Activated CD8-positive, alpha-beta memory T cell treated with anti-CD3 and anti-CD28 coated beads, Interleukin-2, amount 10 ng/mL, durations not matched to agents 7 days and 5 days (primary cell): ENCODE measurements around the gene MEIS3. TPM values are rescaled to one million over a fixed set of nuclear protein-coding genes. Genes with fewer than 3 reads are reported as not detected.
A peak's percentile ranks its signal among the peaks of the same experiment; 100 is the strongest.
"Not testable (repeated sequence)": the region's sequence is repeated elsewhere in the genome, so short reads cannot be mapped to it uniquely, and the experiment has no call there.

Experiments
- ATAC-seq: fragments of 150-1000 bp; cut with Tn5 transposase; one replicate; pipeline ENCODE4 v1.10.0; 2021; ENCODE audit warnings: moderate library complexity
- CTCF ChIA-PET: fragments of 350-600 bp; sonication (Branson Sonifier 250); formaldehyde crosslinking; loops from one replicate; lab custom pipeline; 2021; ENCODE audit warnings: antibody characterized with exemption; lab: Charles Lee
- DNase-seq: peaks from one replicate; pipeline ENCODE4 v3.0.0-alpha.2; 2020
- H3K27ac Mint-ChIP-seq: one replicate; pipeline ENCODE4 v1.8.0; 2021; ENCODE audit warnings: mild to moderate bottlenecking, mixed read lengths
- H3K27me3 Mint-ChIP-seq: one replicate; pipeline ENCODE4 v1.8.0; 2021; ENCODE audit warnings: mixed read lengths
- H3K36me3 Mint-ChIP-seq: one replicate; pipeline ENCODE4 v1.8.0; 2021; ENCODE audit warnings: mild to moderate bottlenecking, mixed read lengths
- H3K4me1 Mint-ChIP-seq: one replicate; pipeline ENCODE4 v1.8.0; 2021; ENCODE audit warnings: mixed read lengths
- H3K4me3 Mint-ChIP-seq: one replicate; pipeline ENCODE4 v1.8.0; 2021; ENCODE audit warnings: mild to moderate bottlenecking, moderate library complexity, mixed read lengths
- H3K9me3 Mint-ChIP-seq: one replicate; pipeline ENCODE4 v1.8.0; 2022; ENCODE audit warnings: low read depth, mixed read lengths
- total RNA-seq, 2 experiments: library from RNA; stranded (reverse); gene quantifications; one replicate each; pipeline ENCODE4 v1.2.3, GENCODE V29; 2021

MEIS3 gene
- total RNA-seq, 2 experiments from 2014 or later: not detected

DNA sequence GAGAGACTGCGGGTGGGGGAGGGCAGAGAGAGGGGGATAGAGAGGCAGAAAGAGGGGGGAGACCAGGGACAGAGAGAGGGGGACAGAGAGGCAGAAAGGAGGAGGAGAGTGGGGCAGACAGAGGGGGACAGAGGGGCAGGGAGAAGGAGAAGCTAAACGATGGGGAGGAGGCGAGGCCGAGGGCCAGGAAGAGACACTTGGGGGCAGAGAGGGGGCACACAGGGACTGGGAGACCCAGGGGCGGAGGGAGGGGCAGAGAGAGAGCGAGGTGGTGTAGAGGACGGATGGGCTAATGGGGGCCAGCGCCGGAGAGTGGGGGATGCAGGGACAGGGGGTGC is 666 bp downstream of the MEIS3 start:
- Mint-ChIP-seq H3K27me3 (peaks cover 78% of the 10 kb centered on the region), H3K4me1 (peaks cover 6% of the 10 kb centered on the region), H3K4me3 (no peak overlapping the region), H3K9me3 (no peaks in the 10 kb centered on the region), H3K27ac (no peak overlapping the region), H3K36me3 (peaks cover 1% of the 10 kb centered on the region)
- no peak for ATAC-seq
- no peak for DNase-seq
- CTCF ChIA-PET: interaction anchor here (1.0 kb wide), 1 partner anchor 65 kb away, joined by 4 read pairs; the partner anchor contains the start of gene KPTN

DNA sequence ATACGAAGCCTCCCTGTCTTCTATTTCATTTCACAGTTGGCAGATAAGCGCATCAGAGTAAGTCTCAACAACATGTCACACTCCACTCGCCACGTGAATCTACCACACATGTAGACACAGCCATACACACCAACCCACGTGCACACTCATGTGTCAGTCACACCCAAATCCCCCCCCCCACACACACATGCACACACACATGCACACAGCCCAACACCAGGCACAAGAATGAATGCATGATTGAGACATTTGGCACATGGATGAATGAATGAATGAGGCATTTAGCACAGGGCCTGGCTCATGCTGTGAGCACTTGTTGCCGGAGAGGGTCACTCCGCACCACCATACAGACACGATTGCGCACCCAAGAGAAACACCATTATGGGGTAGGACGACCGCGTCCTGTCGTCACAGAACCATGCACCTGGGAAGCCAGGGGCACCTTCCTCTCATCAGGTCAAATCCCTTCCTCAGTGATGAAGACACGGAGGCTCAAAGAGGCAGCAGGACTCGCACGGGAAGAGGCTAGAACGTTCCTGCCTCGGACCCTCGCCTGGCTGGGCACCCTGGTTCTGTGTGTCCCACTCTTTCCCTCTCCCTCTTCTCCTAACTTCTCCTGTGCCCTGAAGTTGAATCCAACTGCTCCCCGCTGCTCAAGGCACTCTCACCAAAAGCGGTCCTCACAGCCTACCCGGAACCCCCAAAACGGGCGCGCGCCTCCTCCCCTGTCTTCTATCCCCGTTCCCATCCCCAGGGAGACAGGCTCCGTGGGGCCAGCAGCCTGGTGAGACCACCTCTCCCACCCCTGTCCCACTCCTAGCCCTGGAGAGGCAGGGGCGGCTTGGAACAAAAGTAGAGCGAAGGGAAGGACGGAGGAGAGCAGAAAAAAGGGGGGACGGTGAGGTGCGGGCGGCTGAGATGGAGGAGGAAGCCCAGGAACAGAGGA is 1.3 kb downstream of the MEIS3 start:
- peaks cover 1% of the 10 kb centered on the region for H3K36me3 Mint-ChIP-seq
- H3K27me3 Mint-ChIP-seq: peaks cover 72% of the 10 kb centered on the region
- ATAC-seq (no peak), DNase-seq (no peak)
- H3K4me3 Mint-ChIP-seq: no peak overlapping the region
- H3K4me1 Mint-ChIP-seq: peaks cover 6% of the 10 kb centered on the region
- no peak overlapping the region for H3K27ac Mint-ChIP-seq
- CTCF ChIA-PET: interaction anchor here (1.1 kb wide), 2 partner anchors 10 to 69 kb away, joined by 3 read pairs; partner anchors contain the start of gene DHX34
- no peaks in the 10 kb centered on the region for H3K9me3 Mint-ChIP-seq

DNA sequence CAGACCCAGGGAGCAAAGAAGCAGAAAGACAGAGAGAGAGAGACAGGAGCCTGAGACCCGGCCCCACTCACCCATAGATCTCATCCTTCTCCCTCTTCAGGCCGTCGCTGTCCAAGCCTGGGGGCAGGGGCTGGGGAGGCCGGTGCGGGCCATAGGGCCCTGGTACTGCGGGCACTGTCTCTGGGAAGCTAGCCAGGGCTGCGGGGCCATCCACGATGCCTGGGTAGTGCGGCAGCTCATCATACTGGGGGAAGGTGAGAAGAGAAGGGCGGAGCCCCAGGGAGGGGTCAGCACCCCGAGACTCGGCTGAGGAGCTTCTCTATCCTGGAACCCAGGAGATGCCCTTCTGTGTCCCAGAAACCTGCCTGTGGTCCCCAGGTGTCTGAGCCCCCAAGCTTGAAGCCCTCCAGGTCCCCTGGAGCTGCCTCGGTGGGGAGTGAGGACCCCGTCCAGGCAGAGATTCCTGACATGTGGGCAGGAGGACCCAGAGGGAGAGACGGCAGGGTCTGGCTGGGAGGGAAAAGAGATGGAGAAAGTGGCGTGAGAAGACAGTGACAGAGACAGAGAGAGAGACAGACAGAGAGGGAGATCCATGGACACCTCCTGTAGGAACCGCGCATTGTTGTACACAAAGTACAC is 2.1 kb downstream of the MEIS3 start:
- H3K4me1 Mint-ChIP-seq: peaks cover 5% of the 10 kb centered on the region
- no peak overlapping the region for H3K4me3 Mint-ChIP-seq
- no peak for DNase-seq
- H3K36me3 Mint-ChIP-seq: no peaks in the 10 kb centered on the region
- CTCF ChIA-PET: interaction anchor here (0.8 to 1.5 kb wide), 4 partner anchors 11 to 68 kb away, joined by 3 to 6 read pairs (median 3); partner anchors contain the start of gene DHX34
- H3K27me3 Mint-ChIP-seq: peaks cover 64% of the 10 kb centered on the region
- H3K9me3 Mint-ChIP-seq: no peaks in the 10 kb centered on the region
- ATAC-seq: no peak
- no peak overlapping the region for H3K27ac Mint-ChIP-seq

DNA sequence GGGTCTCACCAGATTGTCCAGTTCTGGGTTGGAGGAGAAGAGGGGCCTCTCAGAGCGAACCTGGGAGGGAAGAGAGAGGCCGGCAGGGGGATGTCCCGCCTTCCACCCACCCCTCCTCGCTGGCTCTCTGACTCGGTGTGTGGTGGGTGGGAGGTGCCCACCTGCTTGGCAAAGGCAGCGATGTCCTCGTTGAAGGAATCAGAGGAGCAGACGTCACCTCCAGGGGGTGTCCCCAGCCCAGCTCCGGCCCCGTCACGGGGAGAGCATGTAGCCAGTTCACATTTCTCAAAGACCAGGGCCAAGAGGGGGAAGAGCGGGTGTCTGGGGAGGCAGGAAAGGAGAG is 2.7 kb downstream of the MEIS3 start:
- Mint-ChIP-seq H3K27me3 (peaks cover 58% of the 10 kb centered on the region), H3K4me3 (no peak overlapping the region), H3K27ac (no peak overlapping the region), H3K9me3 (no peaks in the 10 kb centered on the region), H3K36me3 (no peaks in the 10 kb centered on the region), H3K4me1 (peaks cover 4% of the 10 kb centered on the region)
- DNase-seq (no peak), ATAC-seq (no peak)
- CTCF ChIA-PET: interaction anchor here (0.8 to 1.5 kb wide), 4 partner anchors 11 to 68 kb away, joined by 3 to 6 read pairs (median 3); partner anchors contain the start of gene DHX34

DNA sequence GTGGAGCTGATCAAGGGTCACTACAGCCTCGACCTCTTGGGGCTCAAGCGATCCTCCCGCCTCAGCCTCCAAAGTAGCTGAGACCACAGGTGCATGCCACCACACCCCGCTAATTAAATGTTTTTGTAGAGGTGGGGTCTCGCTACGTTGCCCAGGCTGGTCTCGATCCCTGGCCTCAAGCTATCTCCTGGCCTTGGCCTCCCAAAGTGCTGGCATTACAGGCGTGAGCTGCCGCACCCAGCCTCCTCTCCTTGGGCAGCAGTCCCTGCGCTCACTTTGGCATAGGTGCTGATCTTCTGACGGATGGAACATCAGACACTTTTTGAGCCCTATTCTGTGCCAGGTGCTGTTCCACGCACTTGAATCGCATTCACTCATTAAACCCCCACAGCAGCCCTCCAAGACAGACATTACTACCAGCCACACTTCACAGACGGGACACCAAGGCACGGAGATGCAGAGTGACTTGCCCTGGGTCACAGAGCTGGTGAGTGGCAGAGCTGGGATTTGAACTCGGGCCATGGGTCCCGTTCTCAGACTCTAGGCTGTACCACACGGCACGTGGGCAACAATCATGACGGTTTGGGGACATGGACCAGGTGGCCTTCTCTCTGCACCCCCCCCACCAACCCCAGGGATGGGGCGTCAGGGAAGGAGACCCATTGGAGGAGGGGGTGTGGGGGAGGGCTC is 3.2 kb downstream of the MEIS3 start:
- CTCF ChIA-PET: interaction anchor here (1.2 to 2.4 kb wide), 4 partner anchors 12 to 67 kb away, joined by 3 to 12 read pairs (median 6); partner anchors contain the start of gene DHX34
- Mint-ChIP-seq H3K36me3 (no peaks in the 10 kb centered on the region), H3K27ac (no peak overlapping the region), H3K4me1 (peaks cover 4% of the 10 kb centered on the region), H3K27me3 (peaks cover 53% of the 10 kb centered on the region), H3K9me3 (no peaks in the 10 kb centered on the region), H3K4me3 (no peak overlapping the region)
- no peak for ATAC-seq
- no peak for DNase-seq

DNA sequence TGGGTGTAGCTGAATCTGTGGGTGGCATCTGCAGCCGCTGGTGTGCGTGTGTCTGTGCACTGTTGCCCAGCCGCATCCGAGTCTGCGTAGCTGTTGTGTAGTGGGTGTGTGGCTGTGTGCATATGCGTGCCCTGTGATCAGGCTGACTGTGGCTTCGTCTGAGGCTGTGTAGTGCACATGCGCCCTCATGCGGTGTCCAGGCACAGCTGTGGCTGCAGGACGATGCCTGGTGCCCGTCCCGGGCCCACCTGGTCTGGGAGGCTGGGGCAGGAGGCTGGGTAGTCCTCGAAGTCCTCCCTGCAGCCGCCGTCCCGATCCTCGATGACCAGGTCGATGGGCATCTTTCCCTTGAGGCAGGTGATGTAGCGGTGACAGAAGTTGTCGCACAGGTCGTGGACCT is 4.9 kb downstream of the MEIS3 start:
- Mint-ChIP-seq H3K27me3 (peaks cover 42% of the 10 kb centered on the region), H3K9me3 (no peaks in the 10 kb centered on the region), H3K36me3 (no peaks in the 10 kb centered on the region), H3K4me1 (peaks cover 4% of the 10 kb centered on the region), H3K27ac (no peak overlapping the region), H3K4me3 (no peak overlapping the region)
- ATAC-seq (no peak), DNase-seq (no peak)
- CTCF ChIA-PET: interaction anchor here (2.2 to 2.4 kb wide), 2 partner anchors 23 to 65 kb away, joined by 7 to 12 read pairs; partner anchors contain the start of gene DHX34

DNA sequence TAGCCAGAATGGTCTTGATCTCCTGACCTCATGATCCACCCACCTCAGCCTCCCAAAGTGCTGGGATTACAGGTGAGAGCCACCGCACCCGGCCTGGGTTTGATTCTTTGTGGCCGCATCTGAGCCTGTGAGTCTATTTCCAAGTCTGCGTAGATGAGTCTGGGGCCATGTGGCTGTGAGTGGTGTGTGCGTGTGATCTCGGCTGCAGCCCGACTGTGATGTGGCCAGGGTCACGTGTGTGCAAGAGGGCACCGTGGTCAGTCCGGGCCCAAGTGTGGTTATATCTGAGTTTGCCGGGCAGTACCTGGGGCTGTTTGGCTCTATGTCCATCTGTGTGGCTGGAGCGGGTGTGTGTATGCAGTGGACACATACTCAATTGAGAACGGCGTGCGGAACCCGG is 5.4 kb downstream of the MEIS3 start:
- H3K27me3 Mint-ChIP-seq: peaks cover 45% of the 10 kb centered on the region
- CTCF ChIA-PET: interaction anchor here (2.2 to 2.4 kb wide), 2 partner anchors 22 to 65 kb away, joined by 7 to 12 read pairs; partner anchors contain the start of gene DHX34
- DNase-seq (no peak), ATAC-seq (no peak)
- peaks cover 4% of the 10 kb centered on the region for H3K4me1 Mint-ChIP-seq
- H3K9me3 Mint-ChIP-seq: no peaks in the 10 kb centered on the region
- H3K4me3 Mint-ChIP-seq: no peak overlapping the region
- H3K27ac Mint-ChIP-seq: no peak overlapping the region
- H3K36me3 Mint-ChIP-seq: no peaks in the 10 kb centered on the region

DNA sequence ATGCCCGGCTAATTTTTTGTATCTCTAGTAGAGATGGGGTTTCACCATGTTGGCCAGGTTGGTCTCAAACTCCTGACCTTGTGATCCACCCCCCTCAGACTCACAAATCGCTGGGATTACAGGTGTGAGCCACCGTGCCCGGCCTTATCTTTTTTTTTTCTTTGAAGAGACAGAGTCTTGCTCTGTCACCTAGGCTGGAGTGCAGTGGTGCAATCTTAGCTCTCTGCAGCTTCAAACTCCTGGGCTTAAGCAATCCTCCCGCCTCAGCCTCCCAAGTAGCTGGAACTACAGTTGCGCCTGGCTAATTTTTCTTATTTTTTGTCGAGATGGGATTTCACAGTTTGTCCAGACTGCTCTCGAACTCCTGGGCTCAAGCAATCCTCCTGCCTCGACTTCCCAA is 7.6 kb downstream of the MEIS3 start:
- not testable (repeated sequence) for H3K4me3 Mint-ChIP-seq, DNase-seq, H3K27ac Mint-ChIP-seq, H3K4me1 Mint-ChIP-seq, H3K9me3 Mint-ChIP-seq, H3K36me3 Mint-ChIP-seq, ATAC-seq
- CTCF ChIA-PET: interaction anchor here (1.0 kb wide), 1 partner anchor 16 kb away, joined by 3 read pairs; no protein-coding TSS in a partner anchor
- peaks cover 40% of the 10 kb centered on the region for H3K27me3 Mint-ChIP-seq

DNA sequence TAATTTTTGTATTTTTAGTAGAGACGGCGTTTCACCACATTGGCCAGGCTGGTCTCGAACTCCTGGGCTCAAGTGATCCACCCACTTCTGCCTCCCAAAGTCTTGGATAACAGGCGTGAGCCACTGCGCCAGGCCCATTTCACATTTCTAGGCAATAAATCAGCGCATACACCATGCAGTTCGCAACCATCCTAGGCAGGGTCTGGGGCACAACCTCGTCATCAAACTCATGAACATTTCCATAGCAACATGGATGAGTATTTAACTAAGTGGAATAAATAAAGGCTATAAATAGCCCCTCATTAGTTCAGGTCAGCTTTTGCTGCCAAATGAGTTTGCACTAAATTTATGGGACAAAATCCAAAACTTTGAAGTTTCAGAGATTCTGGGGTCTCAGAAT is 8.2 kb downstream of the MEIS3 start:
- ATAC-seq (no peak), DNase-seq (no peak)
- Mint-ChIP-seq H3K27ac (no peak overlapping the region), H3K9me3 (no peaks in the 10 kb centered on the region), H3K27me3 (peaks cover 40% of the 10 kb centered on the region), H3K4me3 (no peak overlapping the region), H3K4me1 (no peaks in the 10 kb centered on the region), H3K36me3 (no peaks in the 10 kb centered on the region)
- CTCF ChIA-PET: no interaction called here

DNA sequence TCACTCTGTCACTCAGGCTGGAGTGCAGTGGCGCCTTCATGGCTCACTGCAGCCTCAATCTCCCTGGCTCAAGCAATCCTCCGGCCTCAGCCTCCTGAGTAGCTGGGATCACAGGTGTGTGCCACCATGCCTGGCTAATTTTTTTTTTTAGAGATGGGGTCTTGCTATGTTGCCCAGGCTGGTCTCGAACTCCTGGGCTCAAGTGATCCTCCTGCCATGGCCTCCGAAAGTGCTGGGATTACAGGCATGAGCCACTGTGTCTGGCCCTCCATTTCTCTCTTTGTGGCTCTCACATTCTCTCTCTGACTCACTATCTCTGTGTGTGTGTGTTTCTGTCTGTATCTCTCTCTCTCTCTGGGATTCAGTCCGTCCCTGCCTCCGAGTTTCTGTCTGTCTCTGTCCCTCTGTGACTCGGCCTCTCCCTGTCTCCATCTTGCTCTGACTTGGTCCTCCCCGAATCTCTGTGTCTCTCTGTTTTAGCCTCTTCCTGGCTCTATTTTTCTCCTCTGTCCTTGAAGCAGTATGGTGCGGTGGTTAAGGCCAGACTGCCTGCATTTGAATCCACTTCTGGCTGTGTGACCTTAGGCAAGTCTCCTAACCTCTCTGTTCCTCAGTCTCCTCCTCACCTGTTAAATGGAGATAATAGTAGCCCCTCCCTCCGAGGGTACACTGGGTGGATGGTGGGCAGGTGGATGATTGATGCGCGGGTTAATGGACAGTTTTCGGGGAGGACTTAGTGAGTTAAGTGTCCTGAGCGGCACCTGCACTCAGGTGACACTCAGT is 11.0 kb downstream of the MEIS3 start:
- Mint-ChIP-seq H3K27ac (no peak overlapping the region), H3K4me1 (no peaks in the 10 kb centered on the region), H3K36me3 (no peaks in the 10 kb centered on the region), H3K27me3 (peaks cover 40% of the 10 kb centered on the region), H3K9me3 (no peaks in the 10 kb centered on the region), H3K4me3 (no peak overlapping the region)
- ATAC-seq: no peak
- DNase-seq: no peak
- CTCF ChIA-PET: no interaction called here

DNA sequence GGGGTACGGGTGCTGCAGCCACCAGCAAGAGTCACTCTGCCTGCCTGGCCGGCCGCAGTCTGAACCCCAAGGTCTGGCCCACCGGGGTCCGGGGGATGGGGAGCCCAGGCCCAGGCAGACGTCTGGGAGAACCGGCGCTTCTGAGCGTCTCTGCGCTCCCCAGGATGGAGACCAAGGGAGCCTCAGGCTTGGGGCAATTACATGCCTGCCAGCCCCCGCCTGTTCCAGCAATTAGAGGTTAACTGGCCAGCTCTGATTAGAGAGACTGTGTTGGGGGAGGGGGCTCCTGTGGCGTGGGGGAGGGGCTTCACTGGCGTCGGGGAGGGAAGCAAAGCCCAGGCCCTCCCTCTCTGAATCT is 11.9 kb downstream of the MEIS3 start:
- CTCF ChIA-PET: no interaction called here
- Mint-ChIP-seq H3K9me3 (no peaks in the 10 kb centered on the region), H3K27me3 (peaks cover 40% of the 10 kb centered on the region)

DNA sequence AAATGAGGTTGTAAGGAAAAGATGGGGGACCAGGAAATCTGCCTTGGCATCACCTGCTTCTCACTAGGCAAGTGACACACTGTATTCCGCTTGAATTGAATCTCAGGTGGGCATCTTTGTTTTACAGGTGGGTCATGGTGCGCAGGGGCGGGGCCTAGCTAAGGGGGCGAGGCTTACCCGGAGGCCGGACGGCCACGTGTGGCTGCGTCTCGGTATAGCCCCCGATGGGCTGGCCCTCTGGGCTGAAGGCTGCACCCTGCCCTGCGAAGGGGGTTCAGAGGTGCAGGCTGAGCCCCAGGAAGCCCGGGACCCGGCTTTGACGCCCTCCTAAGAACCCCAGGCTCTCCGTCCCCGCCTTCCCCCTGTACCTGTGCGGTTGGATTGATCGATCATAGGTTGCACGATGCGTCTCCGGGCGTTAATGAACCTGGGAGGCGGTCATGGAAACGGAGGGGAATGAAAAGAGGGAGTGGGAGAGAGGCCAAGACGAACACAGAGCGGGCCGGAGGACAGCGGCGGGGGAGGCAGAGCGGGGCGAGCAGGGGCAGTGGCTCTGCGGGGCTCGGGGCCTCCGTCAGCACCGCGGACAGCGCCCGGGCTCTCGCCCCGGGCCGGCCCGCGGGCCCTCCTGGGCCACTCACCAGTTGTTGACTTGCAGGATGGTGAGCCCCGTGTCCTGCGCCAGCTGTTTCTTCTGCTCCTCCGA is 12.5 kb downstream of the MEIS3 start:
- Mint-ChIP-seq H3K4me3 (no peak overlapping the region), H3K4me1 (no peaks in the 10 kb centered on the region), H3K9me3 (no peaks in the 10 kb centered on the region), H3K27me3 (peaks cover 40% of the 10 kb centered on the region), H3K36me3 (no peaks in the 10 kb centered on the region), H3K27ac (no peak overlapping the region)
- DNase-seq (no peak), ATAC-seq (peak; percentile 49)
- CTCF ChIA-PET: no interaction called here

More for the DNA sequence above, 11.9 kb downstream of the MEIS3 start:
- Mint-ChIP-seq H3K4me1 (no peaks in the 10 kb centered on the region), H3K27ac (no peak overlapping the region), H3K4me3 (no peak overlapping the region), H3K36me3 (no peaks in the 10 kb centered on the region)
- DNase-seq (no peak), ATAC-seq (no peak)
